ENCODE results near the gene IL11RA.

Gene IL11RA

DNA sequence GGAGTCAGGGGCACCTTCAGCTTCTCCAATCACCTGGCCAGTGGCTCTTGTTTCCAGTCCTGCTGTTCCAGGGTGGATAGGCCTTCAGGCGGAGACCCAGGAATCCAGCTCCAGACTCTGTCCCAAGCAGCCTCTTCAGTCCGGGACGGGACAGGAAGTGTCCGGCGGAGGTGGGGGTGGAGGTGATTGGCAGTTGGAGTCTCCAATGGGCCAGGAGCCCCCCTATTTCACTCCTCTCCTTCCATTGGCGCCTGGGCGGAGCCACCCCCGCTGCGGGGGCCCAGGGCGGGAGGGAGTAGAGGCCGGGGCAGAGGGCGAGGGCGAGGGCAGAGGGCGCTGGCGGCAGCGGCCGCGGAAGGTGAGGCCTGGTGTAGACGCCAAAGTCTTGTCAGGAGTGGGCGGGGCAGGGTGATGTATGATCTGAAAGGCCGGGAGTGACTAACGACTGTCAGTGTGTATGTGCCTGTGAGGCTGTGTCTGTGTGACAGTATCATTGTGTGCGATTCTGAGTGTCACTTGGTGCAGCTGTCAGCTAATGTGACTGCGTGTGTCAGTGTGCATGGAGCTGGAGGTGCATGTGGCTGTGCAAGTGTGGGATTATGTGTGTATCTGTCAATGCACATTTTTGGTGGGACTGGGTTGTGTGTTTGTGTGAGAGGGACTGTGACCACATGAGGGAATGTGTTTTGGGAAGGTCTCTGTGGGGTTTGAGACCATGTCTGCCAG, at the start of gene IL11RA:
Gene IL11RA, plus strand, starts transcription at position 310 of the 726 bp plus-strand sequence. CDS start 3,033 bp downstream, outside the sequence.
- DNase-seq: peak; percentile 80

DNA sequence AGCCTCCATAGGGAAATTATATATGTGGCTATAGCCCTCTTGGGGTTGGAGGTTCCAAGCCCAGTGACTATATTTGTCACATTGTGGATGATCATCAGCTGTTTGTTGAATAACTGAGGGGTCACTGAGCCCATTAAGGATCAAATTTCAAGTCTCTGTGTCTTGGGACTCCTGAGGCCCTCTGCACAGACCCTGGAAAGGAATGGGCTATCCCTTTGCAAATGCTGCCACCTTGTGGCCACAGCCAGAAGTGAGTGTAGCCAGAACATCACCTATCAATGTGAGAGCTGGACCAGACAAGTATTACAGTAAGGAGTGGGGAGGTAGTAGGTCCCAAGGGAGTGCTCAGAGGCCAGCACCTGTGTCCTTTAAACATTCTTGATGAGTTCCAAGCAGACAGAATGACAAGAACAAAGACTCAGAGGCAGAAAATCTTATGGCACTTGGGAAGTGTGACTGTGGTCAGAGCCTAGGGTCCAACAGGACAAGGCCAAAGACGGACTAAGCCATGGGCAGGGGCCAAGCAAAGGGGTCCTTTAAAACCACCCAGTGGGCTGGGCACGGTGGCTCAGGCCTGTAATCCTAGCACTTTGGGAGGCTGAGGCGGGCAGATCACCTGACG, 48.3 kb upstream of the IL11RA start:
- peak; percentile 61 for DNase-seq

DNA sequence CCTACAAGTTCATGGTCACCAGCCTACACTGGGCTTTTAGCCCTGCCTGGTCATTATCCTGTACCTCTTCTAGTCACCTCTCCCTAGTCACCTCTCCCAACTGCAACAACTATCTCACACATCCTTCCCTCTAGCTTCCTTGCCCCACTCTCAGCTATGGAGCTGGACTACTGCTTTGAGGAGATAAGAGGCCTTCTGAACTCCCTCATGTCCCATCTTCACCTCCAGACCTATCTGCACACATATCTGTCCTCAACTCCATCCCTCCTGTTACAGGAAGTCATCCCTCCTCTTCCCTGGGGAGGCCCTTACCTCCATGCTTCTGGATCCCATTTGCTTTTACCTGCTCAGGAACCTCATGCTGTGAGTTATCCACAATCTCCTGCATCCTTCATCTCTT, 45.8 kb upstream of the IL11RA start:
- no peak for DNase-seq

DNA sequence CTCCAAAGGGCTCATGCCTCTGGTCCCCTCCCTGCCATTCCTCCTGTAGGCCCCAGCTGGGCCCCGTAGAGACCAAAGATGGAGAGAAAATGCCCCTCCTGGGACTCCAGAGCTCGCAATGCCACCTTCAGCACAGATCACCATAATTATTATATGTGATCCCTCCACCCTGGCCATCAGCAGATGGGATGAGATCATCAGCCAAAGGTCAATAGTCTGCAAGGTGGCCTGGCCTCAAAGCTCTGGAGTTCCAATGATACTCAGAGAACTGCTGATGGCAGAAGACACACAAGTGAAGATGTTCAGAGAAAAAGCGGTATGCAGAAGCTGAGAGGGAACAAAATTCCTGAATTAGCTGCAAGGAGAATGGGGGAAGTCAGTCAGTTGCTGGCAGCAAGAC, 45.1 kb upstream of the IL11RA start:
- no peak for DNase-seq

DNA sequence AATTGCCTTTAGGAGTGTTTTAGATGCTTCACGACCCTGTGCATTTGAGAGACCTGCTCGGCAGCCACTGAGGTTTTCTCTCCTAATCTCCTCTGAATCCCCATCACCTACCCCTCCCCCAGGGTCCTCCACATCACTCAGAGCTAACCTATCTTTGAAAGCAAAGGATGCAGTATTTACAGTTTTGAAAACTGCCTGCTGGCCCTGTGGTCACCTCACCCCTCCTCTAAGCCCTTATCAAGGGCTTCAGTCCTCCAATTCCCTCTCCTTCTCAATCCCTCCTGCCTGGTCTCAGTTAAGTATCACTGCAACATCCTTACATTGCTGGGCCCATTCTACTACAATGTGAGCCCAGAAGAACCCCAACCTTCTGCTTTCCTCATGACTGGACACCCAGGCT, 44.7 kb upstream of the IL11RA start:
- DNase-seq: no peak

DNA sequence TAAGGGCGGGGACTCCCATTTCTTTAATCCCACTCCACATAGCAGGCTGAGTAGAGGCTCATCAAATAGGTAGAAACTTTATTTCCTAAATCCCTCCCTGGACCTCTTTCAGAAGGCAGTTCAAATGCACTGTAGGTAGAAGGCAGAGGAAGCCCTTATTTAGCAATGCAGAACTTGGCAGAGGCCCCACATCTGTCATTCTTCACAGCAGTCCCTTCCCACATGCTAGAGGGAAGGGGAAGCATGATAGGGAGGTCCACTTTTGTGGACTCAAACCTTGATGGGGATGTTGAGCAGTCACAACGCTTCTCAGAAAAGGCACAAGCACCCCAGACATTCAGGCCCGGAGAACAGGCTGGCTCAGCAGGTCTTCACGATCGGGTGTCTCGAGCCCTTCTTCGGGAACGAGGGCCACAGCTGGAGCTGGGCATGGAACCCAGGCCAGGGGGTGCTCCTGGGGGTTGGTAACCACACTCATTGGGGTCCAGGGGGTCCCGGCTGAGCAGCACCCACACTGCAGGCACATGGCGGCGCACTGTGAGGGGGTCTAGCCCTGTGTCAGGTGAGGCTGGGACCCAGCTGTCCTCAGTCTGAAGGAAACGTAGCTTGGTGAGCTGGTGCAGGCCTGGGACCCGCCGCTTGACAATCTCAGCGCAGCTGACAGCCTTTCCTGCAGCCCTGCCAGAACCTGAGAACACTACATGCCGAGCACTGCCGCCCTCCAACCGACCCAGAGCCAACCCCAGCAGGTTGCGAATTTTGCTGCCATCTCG, 41.4 kb upstream of the IL11RA start:
- DNase-seq: no peak

DNA sequence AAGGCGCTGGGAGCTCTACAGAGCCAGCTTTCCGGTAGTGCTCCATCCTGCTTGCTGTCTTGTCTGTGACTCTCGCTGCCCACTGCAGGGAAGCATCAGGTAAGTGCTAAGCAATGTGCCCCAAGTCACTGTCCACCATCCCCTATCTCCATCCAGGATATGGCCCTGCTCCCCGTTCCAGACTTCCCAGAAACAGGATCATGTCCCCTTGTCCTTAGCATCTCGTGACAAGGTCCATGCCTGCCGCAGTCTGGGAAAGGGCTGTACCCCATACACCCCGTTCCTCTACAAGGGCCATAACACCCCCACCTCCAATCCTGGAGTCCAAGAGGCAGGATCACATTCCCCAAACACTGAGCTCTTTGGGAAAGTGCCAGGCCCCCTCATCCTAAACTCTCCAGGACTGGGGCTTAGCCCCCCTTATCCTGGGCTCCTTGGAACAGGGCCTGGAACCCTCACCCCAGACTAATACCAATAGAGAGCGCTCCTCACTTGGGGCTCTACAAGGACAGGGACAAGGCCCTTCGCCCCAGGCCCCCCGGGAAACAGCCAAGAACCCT, 40.7 kb upstream of the IL11RA start:
- no peak for DNase-seq

DNA sequence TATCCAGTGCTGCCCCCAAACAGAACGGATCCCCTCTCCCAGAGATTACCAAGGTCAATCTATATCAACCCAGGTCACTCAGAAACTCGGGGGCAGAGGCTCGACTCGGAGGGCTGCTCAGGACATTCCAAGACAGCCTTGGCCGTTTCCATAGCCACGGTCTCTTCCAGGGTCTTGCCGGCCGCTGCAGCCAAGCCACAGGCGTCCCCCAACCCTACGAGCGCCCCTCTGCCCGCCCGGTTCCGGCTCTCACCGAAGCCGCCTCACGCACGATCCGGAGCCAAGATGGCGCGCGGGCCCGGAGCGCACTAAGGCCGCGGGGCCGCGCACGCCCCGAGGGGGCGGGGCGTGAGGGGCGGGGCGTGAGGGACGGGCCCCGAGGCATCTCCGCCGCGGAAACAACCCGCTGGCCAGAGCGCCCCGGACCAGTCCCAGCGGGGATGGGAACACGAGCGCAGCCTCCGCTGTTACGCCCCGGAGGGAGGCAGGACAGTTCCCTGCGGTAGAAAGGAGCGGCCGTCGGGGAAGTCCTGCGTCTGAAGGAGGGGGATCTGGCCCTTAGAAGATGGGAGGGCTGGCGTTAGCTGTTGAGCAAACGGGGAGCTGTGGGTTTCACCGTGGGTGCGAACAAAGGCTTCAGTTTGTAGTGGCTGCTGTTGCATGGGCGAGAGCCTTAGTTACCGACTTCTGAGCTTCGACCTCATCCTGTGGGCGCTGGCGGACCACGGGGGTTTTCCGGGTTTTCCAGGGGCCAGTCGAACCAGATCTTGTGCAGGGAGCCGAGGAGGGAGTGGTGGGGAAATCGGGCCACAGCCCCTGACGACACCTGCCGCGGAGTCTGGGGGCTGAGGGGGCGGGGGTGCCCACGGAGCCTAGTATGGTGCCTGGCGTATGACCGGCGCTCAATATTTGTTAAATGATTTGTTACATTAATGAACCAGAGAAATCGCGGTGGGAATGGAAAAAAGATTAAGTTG, 39.9 kb upstream of the IL11RA start, which contains the start of gene RPP25L:
Gene RPP25L, minus strand, starts transcription at position 287 of the 977 bp plus-strand sequence. CDS start 801 bp downstream, outside the sequence.
- peak; percentile 82 for DNase-seq

DNA sequence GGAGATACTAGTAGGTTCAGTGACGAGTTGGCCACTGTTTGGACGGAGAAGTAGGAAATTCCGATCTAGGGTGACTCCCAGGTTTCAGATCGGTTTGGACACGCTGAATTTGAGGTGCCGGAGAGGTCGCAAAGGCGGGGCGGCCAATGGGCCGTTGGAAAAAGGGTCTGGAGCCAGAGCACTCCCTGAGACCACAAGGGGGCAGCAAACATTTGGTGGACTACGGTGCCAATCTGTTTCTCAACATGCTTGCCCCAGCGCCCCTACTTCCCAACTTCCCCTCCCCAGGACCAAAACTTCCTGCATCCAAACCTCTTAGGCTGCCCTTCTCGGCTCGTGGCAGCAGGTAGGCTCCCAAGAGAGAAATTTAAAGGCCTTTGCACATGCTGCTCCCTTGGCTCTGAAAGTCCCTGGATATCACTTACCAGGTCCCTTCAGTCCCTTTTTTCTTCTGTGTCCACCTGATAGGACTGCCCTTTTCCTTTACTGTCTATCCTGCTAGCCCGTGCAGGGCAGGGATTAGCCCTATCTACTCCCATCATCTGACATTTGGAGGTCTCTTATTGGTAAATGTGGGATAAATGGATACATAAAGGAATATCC, 39.1 kb upstream of the IL11RA start:
- peak; percentile 60 for DNase-seq

DNA sequence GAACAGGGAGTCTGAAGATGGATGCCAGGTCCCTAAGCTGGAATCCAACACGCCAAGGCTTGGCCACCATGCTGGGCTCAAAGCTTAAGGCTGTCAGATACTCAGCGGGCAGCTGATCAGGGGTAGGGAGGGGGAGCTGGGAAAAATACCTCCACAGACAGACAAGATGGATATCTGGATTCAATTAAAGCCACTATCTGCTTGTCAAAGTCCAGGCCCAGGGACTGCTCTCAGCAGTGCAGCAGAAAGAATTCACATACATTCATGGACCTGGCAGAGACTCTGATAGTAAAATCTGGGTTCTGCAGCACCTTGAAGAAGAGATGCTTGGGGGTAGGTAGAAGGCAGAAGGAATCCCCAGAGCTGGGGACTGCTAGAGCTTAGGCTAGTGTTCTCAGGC, 36.9 kb upstream of the IL11RA start:
- DNase-seq: no peak

DNA sequence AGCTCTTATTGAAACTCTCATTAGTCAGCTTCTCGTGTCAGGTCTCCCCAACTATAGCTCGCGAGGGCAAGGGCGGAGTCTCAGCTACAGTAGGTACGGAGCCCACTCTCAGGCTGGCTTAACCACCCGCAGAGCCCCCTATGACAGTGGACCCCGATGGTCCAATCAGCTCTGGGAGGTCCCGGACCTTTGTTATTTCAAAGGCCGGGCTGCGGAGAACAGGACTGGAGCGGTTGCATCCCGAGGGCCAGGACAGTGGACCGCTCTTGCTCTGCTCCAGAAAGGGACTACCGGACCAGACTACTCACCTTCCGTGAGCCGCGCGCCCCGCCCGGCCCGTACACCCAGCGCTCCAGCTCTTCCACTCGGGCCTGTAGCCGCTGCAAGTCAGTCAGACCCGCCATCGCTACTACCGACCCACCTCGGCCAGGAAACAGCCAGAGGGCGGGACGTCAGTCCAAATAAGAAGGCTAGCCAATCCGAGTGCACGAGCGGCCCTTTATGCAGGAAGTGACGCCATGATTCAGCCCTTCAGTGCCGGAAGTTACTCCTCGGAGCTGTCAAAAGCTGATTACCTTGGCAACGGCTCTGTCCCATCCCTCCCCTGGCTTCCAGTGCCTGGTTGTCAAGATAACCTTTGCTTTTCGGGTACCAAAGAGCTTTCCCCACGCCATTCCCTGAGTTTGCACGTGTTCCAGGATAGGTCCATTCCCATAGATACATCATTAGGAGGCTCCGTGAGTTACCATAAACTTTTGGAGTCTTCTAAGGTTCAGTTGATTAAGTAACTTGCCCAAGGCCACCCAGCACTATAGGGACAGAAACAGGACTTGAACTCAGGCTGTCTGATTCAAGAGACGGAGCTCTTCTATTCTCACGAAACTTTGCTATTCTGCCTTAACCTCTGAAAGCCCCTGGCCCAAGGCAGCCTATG, 31.7 kb upstream of the IL11RA start, which contains the start of gene DCTN3:
Gene DCTN3, minus strand, starts transcription at position 435 of the 934 bp plus-strand sequence. Its CDS starts 31 bp downstream, at position 404.
- DNase-seq: peak; percentile 93

DNA sequence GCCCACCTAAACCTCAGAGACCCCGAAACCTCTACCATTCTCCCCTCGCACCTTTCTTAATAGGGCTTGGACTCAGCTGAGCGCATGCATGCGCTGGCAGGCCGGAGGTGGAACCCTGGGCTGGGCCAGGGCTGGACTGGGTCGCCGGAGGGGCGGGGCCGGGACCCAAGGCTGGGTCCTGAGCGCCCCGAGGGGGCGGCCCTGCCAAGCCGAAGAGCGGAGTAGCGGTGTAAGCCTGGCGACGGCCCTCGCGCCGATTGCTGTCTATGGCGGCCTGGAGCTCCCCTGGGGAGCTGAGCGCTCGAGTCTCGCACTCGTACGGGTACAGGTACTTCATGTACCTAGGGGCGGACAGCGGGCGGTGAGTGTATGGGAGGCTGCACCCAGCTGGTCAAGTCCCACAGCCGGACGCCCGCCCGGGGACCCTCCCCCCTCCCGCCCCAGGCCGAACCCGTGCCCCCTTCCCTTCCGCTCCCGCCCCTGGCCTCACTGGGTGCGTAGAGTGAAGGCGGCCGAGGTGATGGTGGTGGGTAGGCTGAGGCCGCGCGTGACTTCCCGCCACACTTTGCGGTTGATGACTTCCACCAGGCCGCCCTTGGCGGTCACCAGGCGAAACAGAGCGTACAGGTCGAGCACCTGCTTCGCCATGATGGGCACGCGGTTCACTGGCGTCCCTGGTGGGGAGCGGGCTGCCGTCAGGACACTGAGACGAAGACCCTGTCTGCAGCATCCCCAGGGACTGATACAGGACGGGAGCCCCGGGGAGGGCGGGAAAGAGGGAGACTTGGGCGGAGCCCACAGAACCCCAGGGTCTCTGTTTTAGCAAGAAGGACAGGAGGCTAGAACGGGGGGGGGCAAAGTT, 28.4 kb upstream of the IL11RA start:
- DNase-seq: no peak

DNA sequence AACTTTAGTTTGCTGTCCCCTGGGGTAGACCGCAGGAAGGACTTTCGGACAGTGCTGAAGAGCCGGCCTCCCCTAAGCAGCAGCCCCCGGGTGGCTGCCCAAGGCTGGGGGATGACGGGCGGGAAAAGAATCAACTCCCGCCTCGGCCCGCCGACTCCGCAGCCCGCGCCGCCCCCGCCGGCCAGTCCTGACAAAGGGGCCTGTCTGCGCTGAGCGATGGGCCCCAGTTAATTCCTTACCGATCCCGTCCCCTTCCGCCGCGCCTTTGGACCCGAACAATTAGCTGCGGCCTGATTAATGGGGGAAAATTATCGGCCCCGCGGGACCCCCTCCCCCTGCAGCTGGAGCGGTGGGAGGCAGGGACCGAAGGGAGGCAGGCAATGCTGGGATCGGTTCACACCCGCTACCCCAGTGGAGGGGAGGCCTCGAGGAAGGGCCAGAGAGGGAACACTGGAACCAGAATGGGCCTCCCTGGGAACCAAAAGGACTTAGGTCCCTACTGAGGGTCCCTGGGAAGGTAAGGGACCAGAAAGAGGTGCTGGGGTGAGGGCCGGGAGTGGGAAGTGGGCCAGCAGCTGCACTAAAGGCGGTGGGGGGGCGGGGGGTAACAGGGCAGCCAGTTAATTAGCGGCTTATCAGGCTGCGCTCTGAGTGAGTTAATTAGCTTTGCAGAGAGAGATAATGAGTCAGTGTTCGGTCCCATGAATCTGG, 27.4 kb upstream of the IL11RA start:
- no peak for DNase-seq

DNA sequence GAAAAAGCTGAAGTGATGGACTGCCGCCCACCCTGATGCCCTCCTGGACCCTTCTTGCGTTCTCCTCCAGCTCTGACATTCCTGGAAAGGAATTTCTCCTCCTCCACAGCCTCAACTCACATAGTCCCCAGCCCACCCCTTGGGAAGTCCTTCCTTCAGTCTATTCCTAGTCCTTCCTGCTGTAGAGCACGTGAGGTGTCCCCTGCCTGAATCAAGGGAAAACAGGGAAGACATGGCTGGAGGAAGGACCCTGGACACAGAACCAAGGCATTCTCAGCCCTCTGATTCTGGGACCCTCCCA, 26.8 kb upstream of the IL11RA start:
- no peak for DNase-seq

DNA sequence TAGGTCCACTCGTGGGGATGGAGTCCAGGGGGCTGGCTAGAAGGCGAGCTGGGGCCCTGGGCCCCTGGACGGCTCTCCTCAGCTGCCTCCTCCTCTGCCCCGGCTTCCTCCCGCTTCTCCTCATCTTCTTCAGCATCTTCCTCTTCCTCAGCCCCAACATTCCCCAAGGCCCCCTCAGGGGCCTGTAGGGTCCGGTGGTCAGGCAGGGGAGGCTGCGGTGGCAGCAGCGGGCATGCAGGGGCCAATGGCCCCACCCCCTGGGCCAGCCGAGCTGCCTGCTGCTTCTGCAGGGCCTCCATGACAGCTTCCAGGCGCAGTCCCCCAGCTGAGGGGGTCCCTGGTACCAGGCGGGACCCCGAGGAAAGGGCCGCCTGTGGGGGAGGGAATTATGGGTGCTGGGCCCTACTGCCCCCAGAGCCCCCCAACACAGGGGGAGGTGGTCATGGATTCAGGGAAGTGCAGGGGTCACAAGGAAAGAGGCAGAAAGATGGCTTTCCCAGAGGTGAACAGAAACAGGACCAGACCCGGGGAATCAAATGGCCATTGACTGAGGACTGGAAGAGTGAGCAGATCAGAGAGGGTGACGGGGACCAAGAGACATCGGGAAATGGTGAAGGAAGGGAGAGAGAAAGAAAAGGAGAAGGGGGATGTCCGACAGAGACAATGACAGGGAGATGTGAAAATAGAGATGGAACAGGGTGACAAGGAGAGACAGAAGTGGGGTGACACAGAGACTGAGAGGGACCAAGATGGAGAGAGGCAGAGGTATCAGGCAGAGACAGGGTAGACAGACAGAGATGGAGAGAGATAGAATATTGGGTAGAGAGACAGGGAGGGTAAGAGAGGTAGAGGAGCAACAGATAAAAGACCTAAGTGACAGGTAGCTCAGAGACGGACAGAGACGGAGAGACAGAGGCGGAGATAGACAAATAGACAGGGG, 24.0 kb upstream of the IL11RA start:
- no peak for DNase-seq

DNA sequence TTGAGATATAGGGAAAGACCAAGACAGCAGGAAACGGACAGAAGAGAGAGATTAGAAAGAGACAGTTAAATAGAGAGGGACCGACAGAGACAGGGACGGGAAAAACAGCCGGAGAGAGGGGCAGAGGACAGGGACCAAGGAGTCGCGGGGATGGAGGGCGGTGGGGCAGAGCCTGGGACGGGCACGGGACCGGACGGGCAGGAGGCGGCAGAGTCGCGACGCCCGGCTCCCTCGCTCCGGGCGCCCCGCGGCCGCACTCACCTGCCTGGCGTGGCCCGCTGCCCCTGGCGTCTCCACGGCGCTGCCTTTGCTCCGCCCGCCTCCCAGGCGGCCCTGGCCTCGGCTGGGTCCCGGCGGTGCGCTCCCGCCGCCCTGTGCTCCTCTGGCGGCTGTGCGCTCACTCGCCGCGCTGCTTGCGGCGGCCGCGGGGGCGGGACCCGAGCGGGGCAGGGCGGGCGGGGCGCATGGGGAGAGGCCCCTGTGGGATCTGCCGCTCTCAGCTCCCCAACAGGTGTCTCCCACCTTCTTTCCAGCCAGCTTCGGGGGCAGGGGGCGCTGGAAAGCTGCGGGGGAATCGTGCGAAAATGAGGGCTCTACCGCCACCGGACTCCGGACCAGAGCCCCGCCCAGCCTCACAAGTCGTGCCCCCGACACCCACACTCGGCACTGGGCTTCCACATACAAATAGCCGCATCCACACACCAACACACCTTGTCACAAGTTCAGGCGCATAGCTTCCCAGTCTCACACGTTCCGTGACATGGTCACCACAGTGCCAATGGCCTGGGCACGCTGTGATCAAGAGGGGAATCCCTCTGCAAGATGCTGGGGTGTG, 23.1 kb upstream of the IL11RA start, which contains the start of gene ARID3C:
Gene ARID3C, minus strand, starts transcription at position 411 of the 835 bp plus-strand sequence. CDS start 1,052 bp downstream, outside the sequence.
- DNase-seq: no peak

DNA sequence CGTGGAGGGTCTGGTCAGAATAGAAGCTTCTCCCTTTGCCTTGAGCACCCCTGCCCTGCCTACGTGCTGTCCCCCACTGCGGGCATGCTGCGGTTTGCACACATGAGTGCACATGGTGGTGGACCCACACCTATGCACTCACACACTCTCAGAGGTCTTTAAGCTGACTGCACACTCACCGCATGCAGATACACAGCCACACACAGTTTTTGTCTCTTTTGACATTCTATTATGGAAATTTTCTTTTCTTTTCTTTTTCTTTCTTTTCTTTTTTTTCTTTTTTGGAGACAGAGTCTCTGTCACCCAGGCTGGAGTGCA, 22.5 kb upstream of the IL11RA start:
- DNase-seq: no peak

Data from fibroblast of skin of right quadriceps (primary cell).